Liver (tissue), 3 donors: ENCODE measurements around the gene PLCB1.

Experiments
- EGR1 ChIP-seq, 2 donors: IDR thresholded peaks; 2 replicates each; pipeline ENCODE4 v1.6.1; 2016 to 2018; ENCODE audit warnings: antibody characterized with exemption in 2 of 2, low read depth in 2 of 2
- RAD21 ChIP-seq, 2 donors: IDR thresholded peaks; 2 replicates each; pipeline ENCODE4 v1.6.1; 2016; ENCODE audit warnings: antibody characterized with exemption in 2 of 2, mild to moderate bottlenecking in 2 of 2
- RXRA ChIP-seq, 2 donors: IDR thresholded peaks; 2 replicates each; pipeline ENCODE4 v1.6.1; 2017 to 2018; ENCODE audit warnings: antibody characterized with exemption in 2 of 2, mild to moderate bottlenecking in 1 of 2
- SP1 ChIP-seq: IDR thresholded peaks from 2 replicates; pipeline ENCODE4 v1.6.1; 2018; ENCODE audit warnings: antibody characterized with exemption, mild to moderate bottlenecking
- TAF1 ChIP-seq: conservative IDR thresholded peaks from 2 replicates; pipeline ENCODE4 v1.6.1; 2016; ENCODE audit warnings: antibody characterized with exemption, mild to moderate bottlenecking
- YY1 ChIP-seq: IDR thresholded peaks from 2 replicates; pipeline ENCODE4 v1.6.1; 2016; ENCODE audit warnings: antibody characterized with exemption, mild to moderate bottlenecking
- TF ChIP-seq, protein P1 (sequence below): IDR thresholded peaks from 2 replicates; pipeline ENCODE4 v1.6.1; 2016; ENCODE audit warnings: antibody characterized with exemption, mild to moderate bottlenecking
- TF ChIP-seq, protein P2 (sequence below): fragments of 150-350 bp; IDR thresholded peaks from 2 replicates; pipeline ENCODE4 v1.5.1; 2017; ENCODE audit warnings: improper control_type of control experiment, low read depth, low read length; ENCODE audit not compliant: missing input control
- TF ChIP-seq, protein P3 (sequence below): IDR thresholded peaks from 2 replicates; pipeline ENCODE4 v1.6.1; 2016; ENCODE audit warnings: antibody characterized with exemption
- donor health status: healthy.
- donor health status: healthy.

DNA sequence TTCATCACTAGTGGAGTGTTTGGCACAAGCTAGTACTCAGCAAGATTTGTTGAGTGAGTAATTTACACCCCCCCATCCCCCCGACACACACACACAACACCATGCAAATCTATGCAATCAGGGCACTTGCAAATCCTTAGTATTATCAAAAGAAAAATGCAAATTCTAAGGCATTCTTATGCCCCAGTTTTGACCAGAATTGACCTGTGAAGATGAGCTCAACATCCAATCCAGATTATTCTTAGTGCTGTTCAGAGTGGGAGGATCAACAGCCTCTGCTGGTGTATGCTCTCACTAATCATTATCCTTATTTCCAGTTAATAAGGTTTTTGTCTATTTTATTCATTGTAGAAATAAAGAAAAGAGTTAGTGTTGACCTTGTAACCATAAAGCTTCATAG, 185.4 kb downstream of the PLCB1 start:
- TF ChIP-seq SP1 = no peak
- TF ChIP-seq, protein P1, sequence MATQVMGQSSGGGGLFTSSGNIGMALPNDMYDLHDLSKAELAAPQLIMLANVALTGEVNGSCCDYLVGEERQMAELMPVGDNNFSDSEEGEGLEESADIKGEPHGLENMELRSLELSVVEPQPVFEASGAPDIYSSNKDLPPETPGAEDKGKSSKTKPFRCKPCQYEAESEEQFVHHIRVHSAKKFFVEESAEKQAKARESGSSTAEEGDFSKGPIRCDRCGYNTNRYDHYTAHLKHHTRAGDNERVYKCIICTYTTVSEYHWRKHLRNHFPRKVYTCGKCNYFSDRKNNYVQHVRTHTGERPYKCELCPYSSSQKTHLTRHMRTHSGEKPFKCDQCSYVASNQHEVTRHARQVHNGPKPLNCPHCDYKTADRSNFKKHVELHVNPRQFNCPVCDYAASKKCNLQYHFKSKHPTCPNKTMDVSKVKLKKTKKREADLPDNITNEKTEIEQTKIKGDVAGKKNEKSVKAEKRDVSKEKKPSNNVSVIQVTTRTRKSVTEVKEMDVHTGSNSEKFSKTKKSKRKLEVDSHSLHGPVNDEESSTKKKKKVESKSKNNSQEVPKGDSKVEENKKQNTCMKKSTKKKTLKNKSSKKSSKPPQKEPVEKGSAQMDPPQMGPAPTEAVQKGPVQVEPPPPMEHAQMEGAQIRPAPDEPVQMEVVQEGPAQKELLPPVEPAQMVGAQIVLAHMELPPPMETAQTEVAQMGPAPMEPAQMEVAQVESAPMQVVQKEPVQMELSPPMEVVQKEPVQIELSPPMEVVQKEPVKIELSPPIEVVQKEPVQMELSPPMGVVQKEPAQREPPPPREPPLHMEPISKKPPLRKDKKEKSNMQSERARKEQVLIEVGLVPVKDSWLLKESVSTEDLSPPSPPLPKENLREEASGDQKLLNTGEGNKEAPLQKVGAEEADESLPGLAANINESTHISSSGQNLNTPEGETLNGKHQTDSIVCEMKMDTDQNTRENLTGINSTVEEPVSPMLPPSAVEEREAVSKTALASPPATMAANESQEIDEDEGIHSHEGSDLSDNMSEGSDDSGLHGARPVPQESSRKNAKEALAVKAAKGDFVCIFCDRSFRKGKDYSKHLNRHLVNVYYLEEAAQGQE = no peak
- TF ChIP-seq RAD21 (IDR thresholded peaks at IDR 0.05) = no peak
- no peak for TF ChIP-seq RXRA (IDR thresholded peaks at IDR 0.05)
- TF ChIP-seq, protein P2, sequence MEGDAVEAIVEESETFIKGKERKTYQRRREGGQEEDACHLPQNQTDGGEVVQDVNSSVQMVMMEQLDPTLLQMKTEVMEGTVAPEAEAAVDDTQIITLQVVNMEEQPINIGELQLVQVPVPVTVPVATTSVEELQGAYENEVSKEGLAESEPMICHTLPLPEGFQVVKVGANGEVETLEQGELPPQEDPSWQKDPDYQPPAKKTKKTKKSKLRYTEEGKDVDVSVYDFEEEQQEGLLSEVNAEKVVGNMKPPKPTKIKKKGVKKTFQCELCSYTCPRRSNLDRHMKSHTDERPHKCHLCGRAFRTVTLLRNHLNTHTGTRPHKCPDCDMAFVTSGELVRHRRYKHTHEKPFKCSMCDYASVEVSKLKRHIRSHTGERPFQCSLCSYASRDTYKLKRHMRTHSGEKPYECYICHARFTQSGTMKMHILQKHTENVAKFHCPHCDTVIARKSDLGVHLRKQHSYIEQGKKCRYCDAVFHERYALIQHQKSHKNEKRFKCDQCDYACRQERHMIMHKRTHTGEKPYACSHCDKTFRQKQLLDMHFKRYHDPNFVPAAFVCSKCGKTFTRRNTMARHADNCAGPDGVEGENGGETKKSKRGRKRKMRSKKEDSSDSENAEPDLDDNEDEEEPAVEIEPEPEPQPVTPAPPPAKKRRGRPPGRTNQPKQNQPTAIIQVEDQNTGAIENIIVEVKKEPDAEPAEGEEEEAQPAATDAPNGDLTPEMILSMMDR = no peak
- TF ChIP-seq, protein P3, sequence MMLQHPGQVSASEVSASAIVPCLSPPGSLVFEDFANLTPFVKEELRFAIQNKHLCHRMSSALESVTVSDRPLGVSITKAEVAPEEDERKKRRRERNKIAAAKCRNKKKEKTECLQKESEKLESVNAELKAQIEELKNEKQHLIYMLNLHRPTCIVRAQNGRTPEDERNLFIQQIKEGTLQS = no peak
- TF ChIP-seq YY1 = no peak
- TF ChIP-seq TAF1 = no peak
- TF ChIP-seq EGR1 (IDR thresholded peaks at IDR 0.05; ENCODE audit: low read depth in 2 of 2) = no peak
